H9 (cell line): ENCODE data around the gene EPS15. TPM values are rescaled to one million over a fixed set of nuclear protein-coding genes. Genes with fewer than 3 reads are reported as not detected.

Experiments
- DNase-seq: peaks from one replicate; pipeline ENCODE4 v3.0.0-alpha.2; 2017
- H2AFZ ChIP-seq: one replicate; pipeline ENCODE4 v1.6.1; 2013; ENCODE audit warnings: mild to moderate bottlenecking, low read length, control low read depth, moderate library complexity
- H2AK5ac ChIP-seq: 2 replicates; pipeline ENCODE4 v1.6.1; 2013; ENCODE audit warnings: low read length, control low read depth, mixed read lengths; ENCODE audit not compliant: insufficient read length
- H2BK120ac ChIP-seq: one replicate; pipeline ENCODE4 v1.6.1; 2013; ENCODE audit warnings: low read depth, mild to moderate bottlenecking, low read length, control low read depth, inconsistent platforms; ENCODE audit not compliant: poor library complexity, severe bottlenecking
- H2BK12ac ChIP-seq: 2 replicates; pipeline ENCODE4 v1.6.1; 2013; ENCODE audit warnings: low read length, control low read depth, mixed read lengths, low read depth; ENCODE audit not compliant: insufficient read length
- H2BK15ac ChIP-seq: 2 replicates; pipeline ENCODE4 v1.6.1; 2013; ENCODE audit warnings: low read depth, low read length, control low read depth
- H2BK20ac ChIP-seq: one replicate; pipeline ENCODE4 v1.6.1; 2013; ENCODE audit warnings: low read depth, mild to moderate bottlenecking, low read length, control low read depth, inconsistent platforms; ENCODE audit not compliant: poor library complexity, severe bottlenecking
- H2BK5ac ChIP-seq: 2 replicates; pipeline ENCODE4 v1.6.1; 2013; ENCODE audit warnings: low read length, control low read depth, mixed read lengths; ENCODE audit not compliant: insufficient read length
- H3K14ac ChIP-seq: 2 replicates; pipeline ENCODE4 v1.6.1; 2013; ENCODE audit warnings: low read length, control low read depth; ENCODE audit not compliant: insufficient read depth
- H3K18ac ChIP-seq: 2 replicates; pipeline ENCODE4 v1.6.1; 2013; ENCODE audit warnings: low read depth, mild to moderate bottlenecking, mixed read lengths, low read length, control low read depth; ENCODE audit not compliant: insufficient read length
- H3K23ac ChIP-seq: 2 replicates; pipeline ENCODE4 v1.6.1; 2013; ENCODE audit warnings: low read length, control low read depth, mixed read lengths, low read depth; ENCODE audit not compliant: insufficient read length
- H3K23me2 ChIP-seq: 2 replicates; pipeline ENCODE4 v1.6.1; 2013; ENCODE audit warnings: low read depth, mild to moderate bottlenecking, mixed read lengths, low read length, control low read depth; ENCODE audit not compliant: insufficient read length, poor library complexity, severe bottlenecking
- H3K27ac ChIP-seq: 2 replicates; pipeline ENCODE4 v1.5.1; 2013; ENCODE audit warnings: low read length, control low read depth, mixed read lengths, low read depth; ENCODE audit not compliant: insufficient read length
- H3K27me3 ChIP-seq: 2 replicates; pipeline ENCODE4 v1.6.1; 2013; ENCODE audit warnings: low read length, control low read depth, inconsistent platforms; ENCODE audit not compliant: insufficient read depth
- H3K4ac ChIP-seq: 2 replicates; pipeline ENCODE4 v1.6.1; 2013; ENCODE audit warnings: low read depth, mild to moderate bottlenecking, control low read depth, inconsistent platforms, low read length, moderate library complexity
- H3K4me1 ChIP-seq: 2 replicates; pipeline ENCODE4 v1.6.1; 2013; ENCODE audit warnings: low read length, control low read depth, inconsistent platforms; ENCODE audit not compliant: insufficient read depth
- H3K4me2 ChIP-seq: 2 replicates; pipeline ENCODE4 v1.6.1; 2013; ENCODE audit warnings: low read length, control low read depth, mixed read lengths; ENCODE audit not compliant: insufficient read length, insufficient read depth
- H3K56ac ChIP-seq: 2 replicates; pipeline ENCODE4 v1.6.1; 2013; ENCODE audit warnings: low read depth, mild to moderate bottlenecking, mixed read lengths, low read length, control low read depth; ENCODE audit not compliant: insufficient read length
- H3K79me1 ChIP-seq: 2 replicates; pipeline ENCODE4 v1.6.1; 2013; ENCODE audit warnings: low read depth, mild to moderate bottlenecking, moderate library complexity, low read length, control low read depth, inconsistent platforms; ENCODE audit not compliant: insufficient read depth, poor library complexity, severe bottlenecking
- H3K79me2 ChIP-seq: 2 replicates; pipeline ENCODE4 v1.6.1; 2013; ENCODE audit warnings: low read length, control low read depth, inconsistent platforms; ENCODE audit not compliant: insufficient read depth
- H3K9ac ChIP-seq: 2 replicates; pipeline ENCODE4 v1.6.1; 2013; ENCODE audit warnings: low read length, control low read depth, mixed read lengths; ENCODE audit not compliant: insufficient read length; ENCODE audit errors: extremely low read depth
- H3K9me3 ChIP-seq: one replicate; pipeline ENCODE4 v1.6.1; 2013; ENCODE audit warnings: low read depth, low read length, inconsistent platforms; ENCODE audit not compliant: control insufficient read depth
- H3T11ph ChIP-seq: one replicate; pipeline ENCODE4 v1.6.1; 2013; ENCODE audit warnings: mild to moderate bottlenecking, low read length, control low read depth, inconsistent platforms
- H4K20me1 ChIP-seq: one replicate; pipeline ENCODE4 v1.6.1; 2013; ENCODE audit not compliant: control insufficient read depth, insufficient read length, insufficient read depth
- H4K5ac ChIP-seq: 2 replicates; pipeline ENCODE4 v1.6.1; 2013; ENCODE audit warnings: low read depth, mild to moderate bottlenecking, mixed read lengths, low read length, control low read depth; ENCODE audit not compliant: insufficient read length
- H4K8ac ChIP-seq: replicated peaks from 2 replicates; pipeline ENCODE4 v1.6.1; 2013; ENCODE audit warnings: low read length, control low read depth, mixed read lengths, low read depth; ENCODE audit not compliant: insufficient read length
- H4K91ac ChIP-seq: 2 replicates; pipeline ENCODE4 v1.6.1; 2013; ENCODE audit warnings: low read depth, mild to moderate bottlenecking, moderate library complexity, mixed read lengths, low read length, control low read depth; ENCODE audit not compliant: insufficient read length
- H3K27ac Mint-ChIP-seq, 3 experiments: 2 replicates in 2 of 3; 3 replicates in 1 of 3; pipeline ENCODE4 v1.8.0; 2020 to 2021; ENCODE audit warnings: mixed read lengths in 3 of 3, mild to moderate bottlenecking in 1 of 3, moderate library complexity in 1 of 3
- H3K27me3 Mint-ChIP-seq: 2 replicates; pipeline ENCODE4 v1.8.0; 2021; ENCODE audit warnings: low read depth, mild to moderate bottlenecking, moderate library complexity, mixed read lengths
- H3K36me3 Mint-ChIP-seq, 3 experiments: 2 replicates in 2 of 3; 3 replicates in 1 of 3; pipeline ENCODE4 v1.8.0; 2020 to 2021; ENCODE audit warnings: low read depth in 3 of 3, mixed read lengths in 3 of 3; ENCODE audit not compliant: insufficient read depth in 1 of 3
- H3K4me1 Mint-ChIP-seq, 2 experiments: 2 replicates each; pipeline ENCODE4 v1.8.0; 2020; ENCODE audit warnings: mixed read lengths in 2 of 2
- H3K4me3 Mint-ChIP-seq, 2 experiments: 2 replicates in 1 of 2; 3 replicates in 1 of 2; pipeline ENCODE4 v1.8.0; 2020 to 2021; ENCODE audit warnings: mild to moderate bottlenecking in 2 of 2, mixed read lengths in 2 of 2, moderate library complexity in 1 of 2
- H3K9me3 Mint-ChIP-seq, 2 experiments: 2 replicates in 1 of 2; 3 replicates in 1 of 2; pipeline ENCODE4 v1.8.0; 2020; ENCODE audit warnings: mild to moderate bottlenecking in 2 of 2, mixed read lengths in 2 of 2, moderate library complexity in 1 of 2
- CTCF ChIP-seq: fragments of 200-600 bp; sonication (generic); conservative IDR thresholded peaks from 3 replicates; pipeline ENCODE4 v1.8.0; 2021; ENCODE audit warnings: antibody characterized with exemption, mild to moderate bottlenecking
- WGBS: extraction: QIAGEN DNeasy Blood & Tissue Kit; methylation state at CpG from one replicate; pipeline ENCODE4 v1.1.7; 2013; ENCODE audit warnings: missing lambda C conversion rate, low lambda C conversion rate, mixed read lengths; ENCODE audit not compliant: insufficient read length; ENCODE audit errors: extremely low coverage; 5-methylcytosine and 5-hydroxymethylcytosine counted together
- total RNA-seq: library from RNA; stranded (reverse); gene quantifications from 2 replicates; pipeline ENCODE4 v1.2.1, GENCODE V29; 2021

EPS15 gene
- total RNA-seq, 1 experiment from 2014 or later: 44.1 TPM

GRCh38 chr1:51517361-51518032, 1.6 kb downstream of the EPS15 start:
- no peak overlapping the region for H3T11ph ChIP-seq
- Mint-ChIP-seq H3K36me3 (no peaks in the 10 kb centered on the region), H3K4me3 (peak overlapping the region; percentile 78 to 85), H3K4me1 (peaks cover 14 to 16% of the 10 kb centered on the region in 2 experiments), H3K27ac (peak overlapping the region; percentile 8 to 87 (median 64); a peak in 4 of 7 replicates), H3K27me3 (no peaks in the 10 kb centered on the region), H3K9me3 (no peaks in the 10 kb centered on the region)
- H4K5ac ChIP-seq: no peak overlapping the region
- peaks cover 2% of the 10 kb centered on the region for H3K79me1 ChIP-seq
- peaks cover 8% of the 10 kb centered on the region for H3K23me2 ChIP-seq
- no peak overlapping the region for H3K23ac ChIP-seq
- H3K4ac ChIP-seq: no peak overlapping the region
- H3K27me3 ChIP-seq: no peaks in the 10 kb centered on the region
- H3K4me2 ChIP-seq: peak overlapping the region; percentile 88
- H4K20me1 ChIP-seq: no peaks in the 10 kb centered on the region
- no peak overlapping the region for H2BK15ac ChIP-seq
- H3K9ac ChIP-seq: peak overlapping the region; percentile 20
- no peak overlapping the region for H2BK120ac ChIP-seq
- H2BK20ac ChIP-seq: no peak overlapping the region
- H3K4me1 ChIP-seq: no peaks in the 10 kb centered on the region
- TF ChIP-seq CTCF: no peak
- no peak overlapping the region for H2BK5ac ChIP-seq
- no peak overlapping the region for H3K27ac ChIP-seq
- no peaks in the 10 kb centered on the region; the same call in 1 of the 2 replicates for H3K79me2 ChIP-seq
- DNase-seq: no peak
- H2BK12ac ChIP-seq: no peak overlapping the region
- no peak overlapping the region for H4K8ac ChIP-seq
- H3K56ac ChIP-seq: no peak overlapping the region
- no CpG with 5 or more reads among the region's 7 CpGs for WGBS
- H3K9me3 ChIP-seq: no peaks in the 10 kb centered on the region
- H3K14ac ChIP-seq: no peak overlapping the region
- no peak overlapping the region for H3K18ac ChIP-seq
- no peak overlapping the region for H4K91ac ChIP-seq
- H2AFZ ChIP-seq: no peak overlapping the region
- no peak overlapping the region for H2AK5ac ChIP-seq
